Choroid plexus epithelial cell (primary cell): ENCODE data around the gene RNPEPL1.

Experiments used
- DNase-seq: peaks from one replicate; pipeline ENCODE4 v3.0.0-alpha.2; 2010; ENCODE audit warnings: low read depth
- H3K4me3 ChIP-seq: 2 replicates; pipeline ENCODE4 v1.5.1; 2011; ENCODE audit warnings: low read depth, mild to moderate bottlenecking, control low read depth, low read length, moderate library complexity
- CTCF ChIP-seq: conservative IDR thresholded peaks from 2 replicates; pipeline ENCODE4 v1.5.1; 2011; ENCODE audit warnings: low read depth, mild to moderate bottlenecking, control low read depth, inconsistent platforms, low read length, moderate library complexity

RNPEPL1 gene

GRCh38 chr2:240586198-240586918, 18.1 kb downstream of the RNPEPL1 start, which contains the start of gene CAPN10:
Gene CAPN10, plus strand, starts transcription at chr2:240586734. Its CDS starts 178 bp downstream, at chr2:240586912.
- H3K4me3 ChIP-seq = peak within 1 kb of the TSS; percentile 94
- DNase-seq = peak; percentile 96

GRCh38 chr2:240586919-240587800, 18.9 kb downstream of the RNPEPL1 start:
- H3K4me3 ChIP-seq = peak overlapping the region; percentile 94
- TF ChIP-seq CTCF = no peak
- DNase-seq = no peak

More at GRCh38 chr2:240586198-240586918, 18.1 kb downstream of the RNPEPL1 start, which contains the start of gene CAPN10:
- no peak for TF ChIP-seq CTCF

GRCh38 chr2:240588006-240588655, 19.8 kb downstream of the RNPEPL1 start:
- peak overlapping the region; percentile 94 for H3K4me3 ChIP-seq
- no peak for TF ChIP-seq CTCF
- DNase-seq = no peak

GRCh38 chr2:240588669-240589068, 20.4 kb downstream of the RNPEPL1 start:
- no peak for TF ChIP-seq CTCF
- H3K4me3 ChIP-seq = no peak overlapping the region
- no peak for DNase-seq

GRCh38 chr2:240589375-240589774, 21.1 kb downstream of the RNPEPL1 start:
- DNase-seq = peak; percentile 72
- no peak for TF ChIP-seq CTCF
- peak overlapping the region; percentile 28 for H3K4me3 ChIP-seq

- no peak for TF ChIP-seq CTCF
- no peak for DNase-seq
- H3K4me3 ChIP-seq = no peak overlapping the region
These were observed 21.7 kb downstream of the RNPEPL1 start for GRCh38 chr2:240589850-240590525.
